ENCODE results near the gene RBM4B.

RBM4B gene

GRCh38 chr11:66716996-66717395 is 39.3 kb upstream of the RBM4B start:
- DNase-seq (ENCODE audit: extremely low read depth, low read depth), result no peak
- no peak for TF ChIP-seq CTCF (IDR thresholded peaks at IDR 0.05; ENCODE audit: low read depth, low read length, missing control alignments)
- no peak overlapping the region for H3K4me3 ChIP-seq (replicated peaks; ENCODE audit: low read depth, low read length)

- no peak for DNase-seq (ENCODE audit: extremely low read depth, low read depth)
- no peak for TF ChIP-seq CTCF (IDR thresholded peaks at IDR 0.05; ENCODE audit: low read depth, low read length, missing control alignments)
- no peak overlapping the region for H3K4me3 ChIP-seq (replicated peaks; ENCODE audit: low read depth, low read length)
These were observed 37.8 kb upstream of the RBM4B start for GRCh38 chr11:66715346-66716085.

DNA sequence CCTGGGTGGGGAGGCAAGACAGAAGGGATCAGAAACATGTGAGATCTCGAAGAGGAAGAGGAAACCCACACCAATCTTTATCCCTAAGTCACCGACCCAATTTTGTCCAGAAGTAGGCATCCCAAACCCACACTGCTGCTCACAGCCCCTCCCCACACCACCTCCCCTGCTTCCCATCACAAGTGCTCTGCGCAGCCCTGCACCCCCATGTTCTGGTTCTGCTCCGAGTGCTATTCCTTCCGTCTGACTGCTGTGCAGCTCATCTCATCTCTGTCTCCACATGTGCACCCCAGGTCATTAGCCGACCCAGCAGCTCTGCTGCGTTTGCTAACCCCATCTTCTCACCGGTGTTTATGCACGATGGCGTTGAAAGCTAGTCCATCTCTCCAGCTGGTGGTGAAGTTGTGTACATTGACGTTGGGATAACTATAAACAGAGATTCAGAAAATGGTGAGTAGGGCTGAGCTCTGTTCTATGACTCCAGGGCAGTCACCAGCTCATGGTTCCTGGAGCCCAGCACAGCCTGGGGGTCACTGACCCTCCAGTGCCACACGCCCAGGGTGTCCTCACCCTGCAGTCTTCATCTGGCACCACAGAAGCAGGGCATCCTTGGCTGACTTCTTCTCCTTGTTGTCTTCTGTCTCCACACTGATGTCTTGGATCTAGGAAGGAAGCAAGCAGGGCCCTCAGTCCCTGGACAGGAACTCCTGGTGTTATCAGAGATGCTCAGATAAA is 36.2 kb upstream of the RBM4B start:
- DNase-seq (ENCODE audit: extremely low read depth, low read depth), result no peak
- H3K4me3 ChIP-seq (replicated peaks; ENCODE audit: low read depth, low read length), result no peak overlapping the region
- no peak for TF ChIP-seq CTCF (IDR thresholded peaks at IDR 0.05; ENCODE audit: low read depth, low read length, missing control alignments)

DNA sequence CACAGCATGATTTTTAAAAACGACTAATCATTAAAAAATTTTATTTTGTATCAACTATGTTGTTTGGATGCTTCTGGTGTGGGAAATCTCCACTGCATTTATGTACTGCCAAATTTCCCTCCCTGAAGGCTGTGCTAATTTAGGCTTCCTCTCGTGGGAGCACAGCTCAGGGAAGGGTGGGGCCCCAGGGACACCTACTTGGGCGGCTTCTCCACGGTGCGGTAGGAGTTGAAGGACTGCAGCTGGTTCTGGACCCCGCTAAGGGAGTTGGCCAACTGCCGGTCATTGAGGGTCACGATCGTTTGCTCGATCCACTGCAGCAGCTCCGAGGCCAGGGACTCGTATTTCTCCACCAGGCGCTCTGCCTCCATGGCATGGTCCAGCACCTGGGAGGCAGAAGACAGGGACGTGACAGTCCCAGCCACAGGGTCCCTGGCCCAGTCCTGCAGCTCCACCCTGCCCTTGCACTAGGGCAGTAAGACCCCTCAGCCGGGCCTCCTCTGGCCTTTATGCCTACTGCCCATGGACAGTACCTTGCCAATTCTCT is 32.8 kb upstream of the RBM4B start:
- TF ChIP-seq CTCF (IDR thresholded peaks at IDR 0.05; ENCODE audit: low read depth, low read length, missing control alignments), result no peak
- no peak for DNase-seq (ENCODE audit: extremely low read depth, low read depth)
- H3K4me3 ChIP-seq (replicated peaks; ENCODE audit: low read depth, low read length), result no peak overlapping the region

DNA sequence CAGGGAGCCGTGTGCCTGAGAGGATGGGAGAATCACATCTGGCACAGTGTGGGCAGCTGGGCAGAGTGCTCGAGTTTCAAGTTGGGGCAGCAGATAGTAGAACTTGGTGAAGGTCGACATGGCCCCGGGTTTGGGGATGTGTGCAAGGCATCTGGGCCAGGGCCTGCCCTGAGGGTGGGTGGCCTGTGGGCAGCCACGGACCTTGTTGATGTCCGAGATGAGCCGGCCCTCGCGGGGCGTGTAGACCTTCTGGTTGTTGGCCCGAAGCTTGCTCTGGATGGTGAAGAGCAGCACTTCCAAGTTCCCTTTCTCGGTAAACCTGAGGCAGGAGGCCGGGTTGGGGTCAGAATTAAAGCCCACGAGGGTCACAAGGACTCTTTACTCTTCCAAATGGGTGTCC is 31.0 kb upstream of the RBM4B start:
- H3K4me3 ChIP-seq (replicated peaks; ENCODE audit: low read depth, low read length), result no peak overlapping the region
- no peak for TF ChIP-seq CTCF (IDR thresholded peaks at IDR 0.05; ENCODE audit: low read depth, low read length, missing control alignments)
- DNase-seq (ENCODE audit: extremely low read depth, low read depth), result no peak

GRCh38 chr11:66708094-66708493 is 30.4 kb upstream of the RBM4B start:
- no peak overlapping the region for H3K4me3 ChIP-seq (replicated peaks; ENCODE audit: low read depth, low read length)
- DNase-seq (ENCODE audit: extremely low read depth, low read depth), result no peak
- no peak for TF ChIP-seq CTCF (IDR thresholded peaks at IDR 0.05; ENCODE audit: low read depth, low read length, missing control alignments)
